ENCODE data around the gene PPM1N.

DNA sequence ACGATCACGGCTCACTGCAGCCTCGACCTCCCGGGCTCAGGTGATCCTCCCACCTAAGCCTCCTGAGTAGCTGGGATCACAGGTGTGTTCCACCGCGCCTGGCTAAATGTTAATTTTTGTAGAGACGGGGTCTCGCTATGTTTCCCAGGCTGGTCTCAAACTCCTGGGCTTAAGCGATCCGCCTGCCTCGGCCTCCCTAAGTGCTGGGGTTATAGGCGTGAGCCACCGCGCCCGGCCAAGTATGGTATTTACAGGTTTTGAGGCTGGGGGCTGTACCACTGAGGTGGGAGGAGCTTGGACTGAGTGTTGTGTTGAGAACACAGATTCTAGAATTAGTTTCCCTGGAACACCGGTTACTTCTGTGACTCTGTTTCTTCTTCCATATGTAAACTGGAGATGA, 452 bp upstream of the PPM1N start:
- no peak for TF ChIP-seq EZH2 (IDR thresholded peaks at IDR 0.05; ENCODE audit: borderline replicate concordance, low read length)
- TF ChIP-seq, protein P1, sequence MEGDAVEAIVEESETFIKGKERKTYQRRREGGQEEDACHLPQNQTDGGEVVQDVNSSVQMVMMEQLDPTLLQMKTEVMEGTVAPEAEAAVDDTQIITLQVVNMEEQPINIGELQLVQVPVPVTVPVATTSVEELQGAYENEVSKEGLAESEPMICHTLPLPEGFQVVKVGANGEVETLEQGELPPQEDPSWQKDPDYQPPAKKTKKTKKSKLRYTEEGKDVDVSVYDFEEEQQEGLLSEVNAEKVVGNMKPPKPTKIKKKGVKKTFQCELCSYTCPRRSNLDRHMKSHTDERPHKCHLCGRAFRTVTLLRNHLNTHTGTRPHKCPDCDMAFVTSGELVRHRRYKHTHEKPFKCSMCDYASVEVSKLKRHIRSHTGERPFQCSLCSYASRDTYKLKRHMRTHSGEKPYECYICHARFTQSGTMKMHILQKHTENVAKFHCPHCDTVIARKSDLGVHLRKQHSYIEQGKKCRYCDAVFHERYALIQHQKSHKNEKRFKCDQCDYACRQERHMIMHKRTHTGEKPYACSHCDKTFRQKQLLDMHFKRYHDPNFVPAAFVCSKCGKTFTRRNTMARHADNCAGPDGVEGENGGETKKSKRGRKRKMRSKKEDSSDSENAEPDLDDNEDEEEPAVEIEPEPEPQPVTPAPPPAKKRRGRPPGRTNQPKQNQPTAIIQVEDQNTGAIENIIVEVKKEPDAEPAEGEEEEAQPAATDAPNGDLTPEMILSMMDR (conservative IDR thresholded peaks at IDR 0.05 in 1 of 2, IDR thresholded peaks at IDR 0.05 in 1 of 2; ENCODE audit: extremely low read depth in 1 of 2, insufficient read depth in 1 of 2, low read depth in 1 of 2, low read length in 2 of 2): no peak

Measured in mammary epithelial cell (primary cell).